ENCODE data around the gene LAMA4. TPM values are rescaled to one million over a fixed set of nuclear protein-coding genes. Genes with fewer than 3 reads are reported as not detected.

Gene LAMA4
- total RNA-seq, 6 donors from 2014 or later: 29.5 to 119 (median 58.9) TPM

DNA sequence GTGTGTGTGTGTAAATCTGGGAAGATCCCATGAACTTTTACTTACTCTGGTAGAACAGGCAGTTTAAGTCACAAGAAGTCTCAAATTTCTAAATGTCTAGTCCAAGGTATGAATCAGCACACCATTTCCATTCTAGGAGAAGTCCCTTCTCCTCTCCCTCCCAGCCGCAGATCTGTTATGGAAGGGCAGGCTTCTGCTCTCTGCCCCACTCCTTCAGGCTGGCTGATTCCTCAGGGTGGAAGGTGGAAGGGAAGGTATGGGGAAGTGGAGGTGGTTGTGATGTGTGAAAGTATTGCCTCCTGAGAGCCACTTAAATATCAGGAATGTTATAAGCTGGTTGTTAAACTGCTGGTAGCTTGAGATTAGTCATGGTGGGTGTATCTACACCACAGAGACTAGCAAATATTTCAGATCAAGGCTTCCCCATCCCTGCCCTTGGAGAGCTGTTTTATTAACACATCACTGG lies 44.5 kb upstream of the LAMA4 start:
- Histone ChIP-seq H3K27me3 (no peaks in the 10 kb centered on the region), H3K27ac (no peak overlapping the region), H3K4me1 (peaks cover 0 to 5% (median 0%) of the 10 kb centered on the region in 4 donors), H3K9me3 (no peaks in the 10 kb centered on the region), H3K4me3 (no peak overlapping the region), H3K36me3 (no peaks in the 10 kb centered on the region)
- no peak for TF ChIP-seq EP300 (IDR thresholded peaks at IDR 0.05)
- no peak for TF ChIP-seq POLR2A (IDR thresholded peaks at IDR 0.05)
- no peak for TF ChIP-seq POLR2AphosphoS5 (IDR thresholded peaks at IDR 0.05)
- TF ChIP-seq, protein P1, sequence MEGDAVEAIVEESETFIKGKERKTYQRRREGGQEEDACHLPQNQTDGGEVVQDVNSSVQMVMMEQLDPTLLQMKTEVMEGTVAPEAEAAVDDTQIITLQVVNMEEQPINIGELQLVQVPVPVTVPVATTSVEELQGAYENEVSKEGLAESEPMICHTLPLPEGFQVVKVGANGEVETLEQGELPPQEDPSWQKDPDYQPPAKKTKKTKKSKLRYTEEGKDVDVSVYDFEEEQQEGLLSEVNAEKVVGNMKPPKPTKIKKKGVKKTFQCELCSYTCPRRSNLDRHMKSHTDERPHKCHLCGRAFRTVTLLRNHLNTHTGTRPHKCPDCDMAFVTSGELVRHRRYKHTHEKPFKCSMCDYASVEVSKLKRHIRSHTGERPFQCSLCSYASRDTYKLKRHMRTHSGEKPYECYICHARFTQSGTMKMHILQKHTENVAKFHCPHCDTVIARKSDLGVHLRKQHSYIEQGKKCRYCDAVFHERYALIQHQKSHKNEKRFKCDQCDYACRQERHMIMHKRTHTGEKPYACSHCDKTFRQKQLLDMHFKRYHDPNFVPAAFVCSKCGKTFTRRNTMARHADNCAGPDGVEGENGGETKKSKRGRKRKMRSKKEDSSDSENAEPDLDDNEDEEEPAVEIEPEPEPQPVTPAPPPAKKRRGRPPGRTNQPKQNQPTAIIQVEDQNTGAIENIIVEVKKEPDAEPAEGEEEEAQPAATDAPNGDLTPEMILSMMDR (IDR thresholded peaks at IDR 0.05): no peak
- DNase-seq: no peak
- 58 to 69% methylated on average over 1 of the region's 1 CpG for WGBS, 2 donors
- peak; percentile 74 to 80 for ATAC-seq (ENCODE audit: low FRiP score in 2 of 2)

DNA sequence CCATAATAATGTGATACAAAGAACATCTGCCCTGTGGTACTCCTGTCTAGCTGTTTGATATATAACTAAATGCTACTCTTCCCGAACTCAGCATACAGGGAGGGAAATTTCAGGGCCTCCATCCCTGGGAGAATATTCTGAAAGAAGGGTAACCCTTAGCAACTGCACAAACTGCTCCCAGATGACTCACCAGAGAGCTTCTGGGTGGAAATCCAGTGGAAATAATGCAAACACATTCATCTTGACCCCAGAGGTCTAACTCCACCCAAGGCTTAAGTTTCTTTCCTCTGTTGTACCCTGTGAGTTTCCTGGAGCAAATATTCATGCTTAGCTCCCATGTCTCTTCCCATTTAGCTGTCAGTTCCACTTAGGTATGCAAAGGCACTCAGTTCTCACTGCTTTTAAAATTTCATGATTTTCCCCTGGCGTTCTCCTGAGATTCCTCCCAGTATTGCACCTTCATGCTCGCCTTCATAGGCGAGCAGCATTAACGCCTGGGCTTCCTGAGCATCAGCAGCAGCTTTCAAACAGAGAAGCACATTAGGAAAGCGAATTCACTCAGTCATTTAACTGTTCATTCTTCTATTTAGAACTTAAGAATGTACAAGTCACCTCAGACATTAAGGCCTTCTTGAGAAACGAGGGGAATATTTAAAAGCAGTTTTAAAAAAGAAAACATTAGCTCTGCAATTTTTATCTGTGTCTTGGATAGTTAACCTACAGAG lies 43.8 kb upstream of the LAMA4 start:
- H3K27me3 ChIP-seq: no peaks in the 10 kb centered on the region
- no peak for DNase-seq

DNA sequence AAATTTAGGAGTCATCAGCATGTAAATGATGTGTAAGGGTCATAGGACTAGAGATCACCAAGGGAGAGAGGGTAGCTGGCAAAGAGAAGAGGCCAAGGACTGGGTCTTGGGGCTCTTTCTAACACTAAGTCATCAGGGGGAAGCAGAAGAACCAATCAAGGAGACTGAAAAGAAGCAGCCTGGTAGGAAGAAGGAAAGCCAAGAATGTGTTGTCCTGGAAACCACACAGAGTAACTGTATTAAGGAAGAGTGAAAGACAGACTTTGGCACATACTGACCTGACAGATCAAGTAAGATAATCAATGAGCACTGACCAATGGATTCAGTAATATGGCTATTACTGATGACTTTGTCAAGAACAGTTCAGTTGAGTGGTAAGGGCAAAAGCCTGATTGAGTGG lies 42.3 kb upstream of the LAMA4 start:
- no peak for ATAC-seq (ENCODE audit: low FRiP score in 2 of 2)
- Histone ChIP-seq H3K27me3 (no peaks in the 10 kb centered on the region), H3K4me3 (no peak overlapping the region), H3K9me3 (no peaks in the 10 kb centered on the region), H3K27ac (no peak overlapping the region), H3K36me3 (no peaks in the 10 kb centered on the region), H3K4me1 (peaks cover 0 to 5% (median 0%) of the 10 kb centered on the region in 4 donors)
- no peak for DNase-seq
- TF ChIP-seq POLR2AphosphoS5 (IDR thresholded peaks at IDR 0.05) (no peak), EP300 (IDR thresholded peaks at IDR 0.05) (no peak), POLR2A (IDR thresholded peaks at IDR 0.05) (no peak)
- TF ChIP-seq, protein P1 (IDR thresholded peaks at IDR 0.05): no peak

More for the DNA sequence above, 43.8 kb upstream of the LAMA4 start:
- Histone ChIP-seq H3K4me3 (no peak overlapping the region), H3K4me1 (peaks cover 0 to 5% (median 0%) of the 10 kb centered on the region in 4 donors), H3K9me3 (no peaks in the 10 kb centered on the region), H3K36me3 (no peaks in the 10 kb centered on the region), H3K27ac (no peak overlapping the region)
- peak in 1 of 2 donors; percentile 85 for ATAC-seq (ENCODE audit: low FRiP score in 2 of 2)
- TF ChIP-seq, protein P1 (IDR thresholded peaks at IDR 0.05): no peak
- TF ChIP-seq POLR2A (IDR thresholded peaks at IDR 0.05) (no peak), EP300 (IDR thresholded peaks at IDR 0.05) (no peak), POLR2AphosphoS5 (IDR thresholded peaks at IDR 0.05) (no peak)
- WGBS, 2 donors: 82 to 87% methylated on average over 7 of the region's 7 CpGs

DNA sequence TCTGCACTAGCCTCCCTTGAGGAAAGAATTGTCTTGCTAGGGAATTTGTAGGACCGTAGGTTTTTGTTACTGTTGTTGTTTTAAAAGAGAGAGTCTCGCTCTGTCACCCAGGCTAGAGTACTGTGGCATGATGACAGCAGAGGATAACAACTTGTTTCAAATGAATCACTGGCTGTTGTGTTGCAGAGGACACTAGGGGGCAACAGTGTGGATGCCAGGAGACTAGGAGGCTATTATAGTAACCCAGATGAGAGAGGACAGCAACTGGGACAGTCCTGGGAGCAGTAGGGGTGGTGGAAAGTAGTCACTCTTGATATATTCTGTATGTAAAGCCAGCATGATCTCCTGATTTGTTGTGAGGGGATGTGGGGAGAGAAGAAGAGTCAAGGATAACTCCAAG lies 41.8 kb upstream of the LAMA4 start:
- no peak overlapping the region for H3K4me3 ChIP-seq
- no peaks in the 10 kb centered on the region for H3K9me3 ChIP-seq
- peaks cover 0 to 5% (median 0%) of the 10 kb centered on the region in 4 donors for H3K4me1 ChIP-seq
- TF ChIP-seq EP300 (IDR thresholded peaks at IDR 0.05) (no peak), POLR2A (IDR thresholded peaks at IDR 0.05) (no peak), POLR2AphosphoS5 (IDR thresholded peaks at IDR 0.05) (no peak)
- no peaks in the 10 kb centered on the region for H3K36me3 ChIP-seq
- WGBS, 2 donors: 88 to 93% methylated on average over 2 of the region's 2 CpGs
- no peak overlapping the region for H3K27ac ChIP-seq
- ATAC-seq (ENCODE audit: low FRiP score in 2 of 2) (no peak), DNase-seq (no peak)
- H3K27me3 ChIP-seq: no peaks in the 10 kb centered on the region

DNA sequence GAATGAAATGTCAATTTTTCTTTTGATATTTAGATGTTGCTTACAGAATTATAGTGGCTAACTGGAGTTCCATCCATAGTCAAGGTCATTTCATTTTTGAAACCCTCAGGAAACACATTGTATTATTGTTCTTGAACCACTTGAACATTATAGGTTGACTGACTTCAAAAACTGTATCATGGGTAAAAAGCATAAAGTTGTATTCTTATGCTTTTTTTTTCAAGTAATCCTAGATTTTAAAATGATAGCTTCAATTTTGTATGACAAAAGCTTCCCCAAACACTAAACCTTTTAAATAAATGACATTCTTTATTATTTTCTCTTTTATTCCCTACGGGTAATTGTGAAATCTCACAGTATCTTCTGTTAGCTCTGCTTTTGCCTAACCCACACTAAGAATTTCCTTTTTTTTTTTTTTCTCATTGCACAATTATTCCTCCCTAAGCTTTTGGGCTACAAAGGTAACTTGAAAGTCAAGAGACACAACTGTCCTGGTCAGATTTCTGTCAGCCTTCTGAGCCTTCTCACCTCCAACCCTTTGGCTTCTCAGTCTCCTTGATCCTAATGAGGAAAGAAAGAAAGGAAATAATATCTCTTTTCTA lies 36.9 kb upstream of the LAMA4 start:
- TF ChIP-seq POLR2AphosphoS5 (IDR thresholded peaks at IDR 0.05): no peak
- Histone ChIP-seq H3K36me3 (no peaks in the 10 kb centered on the region), H3K27me3 (no peaks in the 10 kb centered on the region), H3K9me3 (no peaks in the 10 kb centered on the region), H3K4me1 (peaks cover 0 to 4% (median 2%) of the 10 kb centered on the region in 4 donors), H3K4me3 (no peak overlapping the region), H3K27ac (no peak overlapping the region)
- DNase-seq (no peak), ATAC-seq (ENCODE audit: low FRiP score in 2 of 2) (no peak)
- WGBS, 2 donors: 45 to 65% methylated on average over 1 of the region's 1 CpG
